Coronary artery (tissue), 2 donors: ENCODE results near the gene PASK.

Source experiments
- DNase-seq: peaks from one replicate; pipeline ENCODE4 v3.0.0-alpha.2; 2017; ENCODE audit warnings: low spot score
- H3K27ac ChIP-seq, 2 donors: fragments of 200-600 bp; sonication (generic); one replicate each; pipeline ENCODE4 v1.5.1; 2016 to 2019
- H3K4me3 ChIP-seq: fragments of 200-600 bp; sonication (generic); 2 replicates; pipeline ENCODE4 v1.5.1; 2016; ENCODE audit warnings: mild to moderate bottlenecking, moderate library complexity
- TF ChIP-seq, protein P1 (sequence below): fragments of 200-600 bp; sonication (generic); IDR thresholded peaks from one replicate; pipeline ENCODE4 v1.5.1; 2019; ENCODE audit warnings: antibody characterized with exemption

Gene PASK

GRCh38 chr2:241187101-241187917, 38.0 kb upstream of the PASK start:
- H3K4me3 ChIP-seq = no peak overlapping the region
- TF ChIP-seq, protein P1, sequence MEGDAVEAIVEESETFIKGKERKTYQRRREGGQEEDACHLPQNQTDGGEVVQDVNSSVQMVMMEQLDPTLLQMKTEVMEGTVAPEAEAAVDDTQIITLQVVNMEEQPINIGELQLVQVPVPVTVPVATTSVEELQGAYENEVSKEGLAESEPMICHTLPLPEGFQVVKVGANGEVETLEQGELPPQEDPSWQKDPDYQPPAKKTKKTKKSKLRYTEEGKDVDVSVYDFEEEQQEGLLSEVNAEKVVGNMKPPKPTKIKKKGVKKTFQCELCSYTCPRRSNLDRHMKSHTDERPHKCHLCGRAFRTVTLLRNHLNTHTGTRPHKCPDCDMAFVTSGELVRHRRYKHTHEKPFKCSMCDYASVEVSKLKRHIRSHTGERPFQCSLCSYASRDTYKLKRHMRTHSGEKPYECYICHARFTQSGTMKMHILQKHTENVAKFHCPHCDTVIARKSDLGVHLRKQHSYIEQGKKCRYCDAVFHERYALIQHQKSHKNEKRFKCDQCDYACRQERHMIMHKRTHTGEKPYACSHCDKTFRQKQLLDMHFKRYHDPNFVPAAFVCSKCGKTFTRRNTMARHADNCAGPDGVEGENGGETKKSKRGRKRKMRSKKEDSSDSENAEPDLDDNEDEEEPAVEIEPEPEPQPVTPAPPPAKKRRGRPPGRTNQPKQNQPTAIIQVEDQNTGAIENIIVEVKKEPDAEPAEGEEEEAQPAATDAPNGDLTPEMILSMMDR = no peak
- no peak for DNase-seq
- no peak overlapping the region for H3K27ac ChIP-seq

GRCh38 chr2:241185961-241186360, 36.7 kb upstream of the PASK start:
- Histone ChIP-seq H3K27ac (no peak overlapping the region), H3K4me3 (no peak overlapping the region)
- TF ChIP-seq, protein P1 = no peak
- DNase-seq = no peak

GRCh38 chr2:241184901-241185300, 35.6 kb upstream of the PASK start:
- H3K27ac ChIP-seq = no peak overlapping the region
- TF ChIP-seq, protein P1 = no peak
- no peak for DNase-seq
- no peak overlapping the region for H3K4me3 ChIP-seq

DNA sequence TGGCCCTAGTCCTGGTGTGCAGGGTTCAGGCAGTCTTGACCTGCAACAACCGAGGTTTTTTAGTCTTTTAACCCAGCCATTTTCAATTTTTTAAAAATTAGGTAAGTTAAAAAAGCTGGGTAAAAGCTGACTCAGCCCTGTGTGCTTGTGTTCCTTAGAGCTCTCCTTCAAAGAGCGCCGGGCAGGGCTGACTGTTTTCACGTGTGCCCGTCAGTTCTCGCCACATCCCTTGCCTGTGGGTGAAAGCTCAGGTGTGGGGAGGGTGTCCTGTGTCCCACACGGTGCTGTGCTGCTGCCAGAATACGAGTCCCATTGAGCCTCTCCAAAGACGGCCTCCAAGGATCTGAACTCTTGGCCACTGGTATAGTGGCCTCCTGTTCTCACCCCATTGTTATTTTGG, 33.9 kb upstream of the PASK start:
- no peak overlapping the region for H3K4me3 ChIP-seq
- DNase-seq = no peak
- TF ChIP-seq, protein P1 = no peak
- H3K27ac ChIP-seq = no peak overlapping the region

DNA sequence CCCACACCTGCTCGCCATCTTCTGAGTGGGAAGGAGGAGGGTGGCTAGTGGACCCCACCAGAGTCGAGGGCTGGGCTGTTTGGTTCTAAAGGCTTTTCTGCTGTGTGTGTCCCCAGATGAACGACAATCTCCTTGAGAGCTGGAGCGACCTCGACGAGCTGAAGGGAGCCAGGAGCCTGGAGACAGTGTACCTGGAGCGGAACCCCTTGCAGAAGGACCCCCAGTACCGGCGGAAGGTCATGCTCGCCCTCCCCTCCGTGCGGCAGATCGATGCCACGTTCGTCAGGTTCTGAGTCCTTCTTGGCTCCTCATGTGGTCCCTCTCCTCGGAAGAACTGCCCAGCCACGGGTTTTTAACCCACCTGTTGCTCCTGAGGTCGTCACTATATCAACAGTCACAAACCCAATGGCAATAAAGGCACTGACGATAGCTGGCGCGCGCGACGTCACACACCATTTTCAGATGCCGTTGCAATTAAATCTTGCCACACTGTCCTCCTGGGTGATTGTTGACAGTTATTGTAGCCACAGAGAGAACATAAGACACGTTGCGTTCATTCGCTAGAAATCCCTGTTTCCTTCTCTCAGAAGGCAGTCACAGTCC, 33.4 kb upstream of the PASK start:
- TF ChIP-seq, protein P1 = no peak
- Histone ChIP-seq H3K27ac (no peak overlapping the region), H3K4me3 (no peak overlapping the region)
- DNase-seq = no peak

DNA sequence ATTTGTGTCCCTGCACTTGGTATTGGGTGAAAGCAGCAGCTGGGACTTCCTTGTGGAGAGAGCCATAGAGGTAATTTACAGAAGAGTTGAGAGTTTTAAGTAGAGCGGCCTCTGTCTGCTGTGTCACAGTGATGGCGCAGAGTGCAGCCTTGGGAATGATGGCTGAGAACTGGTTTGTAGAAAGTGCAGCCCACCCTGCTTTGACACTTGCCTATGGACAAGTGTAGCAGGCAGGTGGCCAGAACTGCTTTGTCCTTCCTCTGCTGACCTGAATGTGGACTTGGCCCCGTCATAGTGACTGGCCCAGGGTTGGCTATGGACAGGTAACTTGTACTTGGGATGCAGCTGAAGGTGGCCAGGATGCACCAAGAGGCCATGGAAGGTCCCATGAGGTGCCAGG, 32.9 kb upstream of the PASK start:
- TF ChIP-seq, protein P1 = no peak
- no peak for DNase-seq
- Histone ChIP-seq H3K4me3 (no peak overlapping the region), H3K27ac (no peak overlapping the region)

GRCh38 chr2:241180495-241180894, 31.2 kb upstream of the PASK start:
- H3K4me3 ChIP-seq = no peak overlapping the region
- TF ChIP-seq, protein P1 = no peak
- DNase-seq = peak; percentile 71
- no peak overlapping the region for H3K27ac ChIP-seq
